ENCODE results near the gene HEY2.
"Not testable (repeated sequence)": the region's sequence is repeated elsewhere in the genome, so short reads cannot be mapped to it uniquely, and the experiment has no call there.

The HEY2 gene
- 0 to 0.18 (median 0) reads per million in 18 experiments for total RNA-seq

- DNase-seq, result peak; percentile 89 to 95
These were observed at the start of gene HEY2 for GRCh38 chr6:125749173-125749864. TSS of gene HEY2 (plus strand) at chr6:125749632. CDS start at chr6:125749777, 145 bp downstream.

DNA sequence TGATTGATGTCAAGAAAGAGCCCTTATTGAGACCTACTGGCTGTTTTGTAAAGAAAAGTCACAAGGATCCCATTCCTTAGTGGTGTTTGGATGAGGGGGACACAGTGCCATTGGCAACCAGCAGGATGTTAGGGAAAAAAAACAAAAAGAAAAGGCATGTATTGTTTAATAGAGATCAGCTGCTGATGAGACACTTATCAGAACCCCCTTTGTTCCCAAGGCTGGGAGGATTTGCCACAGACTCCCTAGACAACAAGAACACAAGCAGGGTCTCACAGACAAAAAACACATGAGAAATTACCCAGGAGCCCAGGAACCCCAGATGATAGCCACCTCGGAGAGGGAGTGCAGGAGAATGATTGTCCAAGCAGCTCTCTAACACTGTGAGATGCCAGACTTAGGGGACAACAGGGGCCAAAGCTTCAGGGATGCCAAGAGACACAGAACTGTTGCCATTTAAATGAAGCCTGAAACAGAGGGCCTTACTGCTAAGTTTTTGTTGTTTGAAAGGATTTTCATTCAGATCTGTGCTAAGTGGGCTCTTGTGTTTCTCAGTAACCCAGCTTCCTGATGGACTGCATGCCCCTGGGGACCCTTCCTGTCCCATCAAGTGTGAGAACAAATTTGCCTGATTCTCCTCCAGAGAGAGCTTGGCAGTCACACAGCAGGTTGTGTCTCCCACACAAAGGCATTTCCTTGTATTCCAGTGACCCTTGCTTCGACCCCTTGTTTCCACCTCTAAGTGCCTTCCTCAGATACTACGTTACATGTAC is 48.7 kb upstream of the HEY2 start:
- no peak for DNase-seq

GRCh38 chr6:125701354-125701668 is 48.1 kb upstream of the HEY2 start:
- no peak for DNase-seq

DNA sequence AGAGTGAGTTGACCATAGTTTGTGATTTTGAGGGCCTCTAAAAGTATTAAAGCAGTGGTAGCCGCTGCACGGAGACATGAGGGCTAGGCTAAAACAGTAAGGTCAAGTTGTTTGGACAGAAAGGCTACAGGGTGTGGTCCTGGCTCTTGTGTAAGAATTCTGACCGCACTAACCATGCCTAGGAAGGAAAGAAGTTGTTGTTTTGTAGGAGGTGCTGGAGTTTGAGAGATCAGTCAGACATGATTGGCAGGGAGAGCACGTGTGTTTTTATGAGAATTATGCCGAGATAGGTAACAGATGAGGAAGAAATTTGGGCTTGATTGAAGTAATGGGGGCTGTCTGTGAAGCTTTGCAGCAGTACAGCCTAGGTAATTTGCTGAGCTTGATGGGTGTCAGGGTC is 45.5 kb upstream of the HEY2 start:
- not testable (repeated sequence) for DNase-seq

DNA sequence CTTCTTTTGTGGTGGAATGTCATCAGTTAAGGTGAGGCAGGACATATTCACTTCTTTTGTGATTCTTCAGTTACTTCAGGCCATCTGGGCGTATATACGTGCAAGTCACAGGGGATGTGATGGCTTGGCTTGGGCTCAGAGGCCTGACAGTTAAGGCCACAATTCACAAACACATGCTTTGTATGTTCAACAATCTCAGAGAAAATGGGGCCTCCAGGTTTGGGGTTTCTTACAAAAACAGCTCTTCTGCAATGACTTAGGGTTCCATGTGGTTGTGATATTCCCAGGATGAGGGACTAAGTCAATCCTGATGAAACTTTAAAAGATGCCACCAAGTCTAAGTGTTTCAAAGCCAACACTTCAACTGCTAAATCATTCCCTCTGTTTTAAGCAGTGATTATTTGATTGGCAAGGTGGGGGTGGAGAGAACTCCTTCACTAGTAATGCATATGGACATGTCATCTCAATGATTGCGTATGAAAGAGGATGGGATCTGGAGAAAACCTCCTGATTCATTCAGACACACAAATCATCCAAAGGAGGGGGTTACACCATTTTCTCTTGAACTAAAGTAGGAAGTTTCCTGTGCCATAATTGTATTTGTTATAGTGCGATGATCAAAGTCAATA is 41.7 kb upstream of the HEY2 start:
- DNase-seq, result no peak

- no peak for DNase-seq
These were observed 38.3 kb upstream of the HEY2 start for GRCh38 chr6:125711013-125711675.

- DNase-seq, result no peak
These were observed 34.9 kb upstream of the HEY2 start for GRCh38 chr6:125714441-125715090.

DNA sequence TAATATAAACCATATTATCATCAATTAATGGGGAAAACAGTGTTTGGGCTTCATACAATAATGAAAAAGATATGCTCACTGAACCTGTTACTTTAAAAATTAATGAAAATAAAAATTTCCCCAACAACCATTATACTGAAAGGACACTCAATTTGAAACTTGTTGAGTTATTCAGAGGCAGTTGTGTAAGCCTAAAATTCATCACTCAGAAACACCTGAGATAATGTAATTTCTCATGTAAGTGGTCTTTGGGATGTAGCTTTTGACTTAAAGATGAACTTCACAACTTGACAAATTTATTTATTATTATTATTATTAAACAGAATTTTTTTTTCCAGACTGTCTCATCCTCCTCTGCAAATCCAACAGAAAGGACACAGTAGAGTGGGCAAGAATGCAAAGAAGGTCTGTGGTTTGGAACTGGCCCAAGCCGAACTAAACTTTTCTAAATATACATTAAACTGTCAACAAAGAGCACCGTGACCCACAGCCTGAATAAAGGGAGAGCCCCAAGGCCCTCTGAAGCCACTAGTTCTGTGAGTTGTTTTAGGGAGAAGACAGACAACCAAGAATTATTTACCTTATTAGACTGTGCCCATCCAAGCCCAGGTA is 32.2 kb upstream of the HEY2 start:
- DNase-seq, result no peak

- DNase-seq, result no peak
These were observed 31.3 kb upstream of the HEY2 start for GRCh38 chr6:125718109-125718508.

GRCh38 chr6:125722886-125723285 is 26.5 kb upstream of the HEY2 start:
- no peak for DNase-seq

DNA sequence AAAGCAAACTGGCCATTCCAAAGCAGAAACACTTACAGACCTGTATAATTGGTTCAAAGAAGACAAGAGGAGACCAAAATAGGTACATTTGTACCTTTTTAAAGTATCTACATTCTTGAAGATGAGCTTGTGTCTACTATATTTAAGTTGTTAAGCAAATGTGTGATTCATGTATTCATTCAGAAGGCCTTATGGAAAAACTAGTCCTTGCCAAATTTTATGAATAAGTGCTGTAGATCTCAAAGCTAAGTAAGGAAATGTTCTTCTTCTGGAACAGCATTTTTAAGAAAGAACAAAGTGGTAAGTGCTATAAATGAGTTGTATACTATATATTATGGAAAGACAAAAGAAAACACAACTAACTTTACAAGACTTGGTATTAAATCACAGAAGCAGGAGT is 22.2 kb upstream of the HEY2 start:
- DNase-seq, result no peak

GRCh38 chr6:125728739-125729138 is 20.7 kb upstream of the HEY2 start:
- no peak for DNase-seq

DNA sequence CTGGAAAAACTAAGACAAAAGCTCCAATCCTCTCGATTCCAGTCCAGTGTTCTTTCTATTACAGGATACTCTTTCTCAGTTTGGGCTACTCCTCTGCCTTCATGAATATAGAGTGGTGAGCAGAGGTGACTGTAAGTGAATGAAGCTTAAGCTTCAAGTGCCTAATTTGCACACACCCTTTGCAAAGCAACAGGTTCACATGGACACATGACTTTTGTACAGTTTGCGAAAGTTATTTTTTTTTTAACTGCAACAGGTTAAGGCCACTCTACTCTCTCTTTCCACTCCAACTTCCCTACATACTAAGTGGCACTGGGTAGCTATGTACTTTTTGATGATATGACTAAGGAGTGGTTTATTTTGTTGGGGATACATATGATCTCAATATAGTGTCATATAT is 19.4 kb upstream of the HEY2 start:
- no peak for DNase-seq

- DNase-seq, result no peak
These were observed 17.0 kb upstream of the HEY2 start for GRCh38 chr6:125732398-125732797.

GRCh38 chr6:125733516-125734300 is 15.7 kb upstream of the HEY2 start:
- no peak for DNase-seq

DNA sequence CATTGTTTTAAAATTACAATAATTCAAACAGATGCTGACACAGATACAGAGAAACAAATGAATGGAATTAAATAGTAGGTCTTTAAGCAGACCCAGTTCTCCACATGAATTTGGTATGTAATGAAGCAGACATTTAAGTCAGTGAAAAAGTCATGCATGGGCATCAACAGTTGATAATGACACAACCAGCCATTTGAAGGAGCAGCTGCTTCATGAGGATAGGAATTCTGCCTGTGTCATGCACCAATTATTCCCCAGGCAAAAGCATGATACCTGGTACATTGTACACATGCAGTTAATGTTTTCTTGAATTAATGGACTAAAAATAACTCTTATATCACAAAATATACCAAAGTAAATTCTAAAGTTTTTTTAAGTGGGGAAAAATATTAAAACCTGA is 11.2 kb upstream of the HEY2 start:
- no peak for DNase-seq

- DNase-seq, result no peak
These were observed 10.1 kb upstream of the HEY2 start for GRCh38 chr6:125739364-125739763.

DNA sequence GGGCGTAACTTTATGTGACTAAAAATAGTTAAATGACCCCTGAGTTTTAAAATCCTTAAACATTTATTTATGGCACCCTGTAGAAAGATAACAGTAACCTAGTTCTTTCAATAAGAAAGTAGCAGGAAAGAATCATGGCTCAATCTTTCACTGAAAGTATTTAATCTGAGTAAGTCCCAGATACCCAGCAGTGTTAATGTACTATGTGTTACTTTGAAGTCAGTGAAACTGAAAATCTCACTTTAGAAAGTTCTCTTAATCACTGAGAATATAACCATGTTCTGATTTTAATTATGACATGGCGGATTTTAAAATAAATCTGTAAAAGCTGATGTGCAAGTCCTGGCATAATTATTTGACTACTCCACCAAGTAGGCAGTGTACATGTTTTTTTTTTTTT is 8.1 kb upstream of the HEY2 start:
- DNase-seq, result no peak

GRCh38 chr6:125742024-125742423 is 7.4 kb upstream of the HEY2 start:
- DNase-seq, result no peak

DNA sequence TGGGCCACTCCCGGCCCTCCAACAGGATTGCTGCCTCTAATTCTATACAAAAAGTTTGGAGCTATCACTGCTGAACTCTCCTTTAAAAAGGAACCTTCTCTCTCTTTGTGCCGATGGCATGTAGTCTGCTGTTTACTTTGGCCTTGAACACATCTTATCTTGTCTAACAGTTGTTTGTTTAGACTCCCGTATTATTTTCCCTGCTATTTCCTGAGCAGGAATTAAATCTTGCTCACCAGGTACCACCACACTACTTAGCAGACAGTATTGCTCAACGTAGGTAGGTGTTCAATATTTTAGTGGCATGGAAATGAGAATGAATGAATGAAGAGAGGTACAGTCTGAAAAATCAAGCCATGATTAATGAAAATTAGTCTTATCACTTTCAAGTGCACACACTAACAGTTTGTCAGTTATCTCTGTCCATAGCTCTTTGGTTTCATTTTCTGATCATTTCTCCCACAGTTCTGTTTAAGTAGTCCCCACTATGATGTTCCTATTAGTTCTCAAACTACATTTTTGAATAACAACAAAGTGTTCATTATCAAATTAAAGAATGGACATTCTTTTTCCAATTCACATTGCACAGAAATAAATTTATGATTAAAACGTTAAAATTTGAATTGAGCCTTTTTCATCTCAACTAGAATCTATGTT is 6.8 kb upstream of the HEY2 start:
- no peak for DNase-seq

DNA sequence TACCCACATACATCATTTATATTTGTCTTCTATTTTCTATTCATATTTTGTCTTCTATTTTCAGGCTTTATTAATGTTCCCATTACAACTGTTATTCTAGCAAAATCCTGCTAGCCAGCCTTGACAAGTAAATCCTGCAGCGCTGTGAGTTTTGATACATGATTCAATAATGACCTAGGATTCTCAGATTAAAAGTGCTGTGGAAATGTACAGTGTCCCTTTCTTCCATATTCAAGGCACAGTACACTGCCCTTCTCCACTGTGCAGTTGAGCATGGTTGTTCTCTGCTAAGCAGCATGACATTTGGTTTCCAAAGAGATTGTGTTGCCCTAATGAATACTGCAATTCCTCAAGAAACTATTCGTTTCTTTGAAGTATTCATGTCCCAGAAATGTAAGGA is 5.8 kb upstream of the HEY2 start:
- DNase-seq, result no peak
